K562 (cell line): Measurements from ENCODE around the gene MTHFSD.

ENCODE experiments used
- CCAR2 ChIP-seq: fragments of 200-400 bp; formaldehyde crosslinking; IDR thresholded peaks from 2 replicates; pipeline ENCODE4 v1.6.1; 2017; ENCODE audit warnings: mild to moderate bottlenecking, low read depth, low read length
- CHD1 ChIP-seq: fragments of 200-600 bp; sonication (generic); IDR thresholded peaks from one replicate; pipeline ENCODE4 v1.6.1; 2012; ENCODE audit warnings: mild to moderate bottlenecking, moderate library complexity, low read length, inconsistent platforms
- CTCF ChIP-seq, 3 experiments: IDR thresholded peaks in 2 of 3; conservative IDR thresholded peaks in 1 of 3; 2 replicates each; pipeline ENCODE4 v1.5.1; 2011 to 2012; ENCODE audit warnings: low read length in 3 of 3, mild to moderate bottlenecking in 3 of 3, control low read depth in 2 of 3, improper control_type of control experiment in 1 of 3, inconsistent platforms in 1 of 3, low read depth in 1 of 3, mixed read lengths in 1 of 3, moderate library complexity in 1 of 3; ENCODE audit not compliant: insufficient read depth in 2 of 3
- DACH1 ChIP-seq: fragments of 450-650 bp; IDR thresholded peaks from 2 replicates; pipeline ENCODE4 v1.6.1; 2018; ENCODE audit not compliant: partially characterized antibody
- E2F3 ChIP-seq: fragments of 250-450 bp; sonication (Bioruptor Pico); IDR thresholded peaks from 2 replicates; pipeline ENCODE4 v1.4.0; 2020; ENCODE audit warnings: mild to moderate bottlenecking
- GABPB1 ChIP-seq: sonication (generic); formaldehyde crosslinking; IDR thresholded peaks from 2 replicates; pipeline ENCODE4 v1.8.0; 2022; ENCODE audit warnings: mild to moderate bottlenecking, missing genetic modification reagents
- HDAC6 ChIP-seq: IDR thresholded peaks from 2 replicates; pipeline ENCODE4 v1.6.1; 2012; ENCODE audit warnings: low read depth, mild to moderate bottlenecking, control low read depth, inconsistent platforms, low read length, moderate library complexity
- MAZ ChIP-seq, 2 experiments: fragments of 450-650 bp in 1 of 2; sonication (generic) in 1 of 2; formaldehyde crosslinking; IDR thresholded peaks in 1 of 2; conservative IDR thresholded peaks in 1 of 2; 2 replicates each; pipeline versions ENCODE4 v1.4.0 to v1.5.0; 2020; ENCODE audit warnings: mild to moderate bottlenecking in 1 of 2, missing genetic modification reagents in 1 of 2
- MEF2A ChIP-seq: IDR thresholded peaks from 2 replicates; pipeline ENCODE4 v1.6.1; 2011; ENCODE audit warnings: low read depth, mild to moderate bottlenecking, low read length, moderate library complexity; ENCODE audit not compliant: control insufficient read depth
- POLR2AphosphoS5 ChIP-seq: IDR thresholded peaks from 2 replicates; pipeline ENCODE4 v1.6.1; 2011; ENCODE audit warnings: mild to moderate bottlenecking, low read depth, low read length, moderate library complexity; ENCODE audit not compliant: control insufficient read depth, insufficient read depth
- RBM15 ChIP-seq: fragments of 200-400 bp; formaldehyde crosslinking; IDR thresholded peaks from 2 replicates; pipeline ENCODE4 v1.6.1; 2018; ENCODE audit warnings: mild to moderate bottlenecking, low read length, moderate library complexity; ENCODE audit not compliant: insufficient read depth
- SMARCC2 ChIP-seq: fragments of 450-650 bp; IDR thresholded peaks from 2 replicates; pipeline ENCODE4 v1.6.1; 2017; ENCODE audit warnings: antibody characterized with exemption, moderate library complexity, mild to moderate bottlenecking, low read depth

DNA sequence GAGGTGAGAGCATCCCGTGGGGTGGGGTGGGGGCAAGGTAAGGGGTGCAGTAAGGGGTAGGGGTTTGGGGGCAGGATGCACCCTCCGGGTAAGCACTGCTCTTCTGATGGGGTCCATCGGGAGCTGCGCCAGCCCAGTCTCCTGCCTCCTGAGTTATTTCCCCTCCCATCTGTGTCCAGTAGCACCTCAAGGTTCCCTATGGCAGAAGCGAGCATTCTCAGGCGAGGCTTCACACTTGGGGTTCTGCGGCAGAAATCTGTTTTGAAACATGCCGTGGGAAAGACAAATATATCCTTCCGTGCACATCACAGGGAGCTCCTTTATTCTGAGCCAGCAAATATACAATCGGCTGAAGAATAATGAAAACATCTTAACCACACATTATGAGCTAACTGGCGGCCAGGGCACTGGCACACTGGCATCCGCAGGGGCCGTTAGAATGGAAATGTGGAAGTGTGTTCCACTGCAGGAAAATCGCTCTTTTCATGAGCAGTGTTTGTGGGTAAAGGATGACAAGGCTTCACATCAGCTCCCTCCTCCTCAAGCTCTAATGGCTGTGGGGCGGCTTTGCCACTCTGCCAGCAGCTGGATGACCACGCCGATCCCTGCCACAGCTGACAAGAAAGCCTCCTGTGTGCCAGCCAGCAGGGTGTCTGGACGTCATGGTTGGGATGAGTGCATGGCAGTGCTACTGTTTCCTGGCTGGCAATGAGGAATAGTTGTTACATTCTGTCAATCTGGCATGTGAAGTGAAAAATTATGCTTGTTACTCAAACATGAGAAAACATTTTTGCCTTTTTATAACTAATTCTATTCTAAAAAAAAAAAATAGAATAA, 20.0 kb downstream of the MTHFSD start:
- no peak for TF ChIP-seq POLR2AphosphoS5
- no peak for TF ChIP-seq RBM15
- TF ChIP-seq GABPB1 (CRISPR knock-in tag): no peak
- no peak for TF ChIP-seq E2F3 (CRISPR knock-in tag)
- TF ChIP-seq CHD1: no peak
- no peak for TF ChIP-seq SMARCC2
- TF ChIP-seq MEF2A: no peak
- no peak for TF ChIP-seq CCAR2
- TF ChIP-seq DACH1: no peak
- no peak for TF ChIP-seq CTCF (IDR thresholded peaks at IDR 0.05 in 2 of 3, conservative IDR thresholded peaks at IDR 0.05 in 1 of 3; ENCODE audit: insufficient read depth in 2 of 3, low read depth in 1 of 3, low read length in 3 of 3)
- TF ChIP-seq MAZ (CRISPR knock-in tag; conservative IDR thresholded peaks at IDR 0.05 in 1 of 2, IDR thresholded peaks at IDR 0.05 in 1 of 2): no peak
- TF ChIP-seq HDAC6: no peak
